SK-MEL-5 (cell line): ENCODE results near the gene UCHL3. TPM values are rescaled to one million over a fixed set of nuclear protein-coding genes. Genes with fewer than 3 reads are reported as not detected.

ENCODE experiments used
- DNase-seq: peaks from one replicate; pipeline ENCODE4 v3.0.0-alpha.2; 2016; ENCODE audit warnings: low read depth, low spot score
- in situ Hi-C: cut with HindIII; loops from 2 replicates; pipeline ENCODE4 v1.10.0; 2016; ENCODE audit warnings: low sequenced_read_pairs, high pct_unique_total_duplicates, low pct_unique_long_range_greater_than_20kb
- polyA plus RNA-seq, 2 experiments: library from polyadenylated mRNA; depleted of rRNA; stranded (reverse); fragments of >200 nt; gene quantifications; 2 replicates each; pipeline ENCODE4 v1.2.3, GENCODE V29; 2015
- total RNA-seq: library from RNA; depleted of rRNA; stranded (reverse); fragments of >200 nt; shearing (Covaris generic); gene quantifications from 2 replicates; pipeline ENCODE4 v1.2.3, GENCODE V29; 2014; rRNA removed

The UCHL3 gene
- 48.2 and 54.7 TPM in 2 replicates for total RNA-seq
- polyA plus RNA-seq (2015; cell fraction: cytosol; rRNA removed): 16.3 and 30.8 TPM in 2 replicates
- polyA plus RNA-seq (2015; cell fraction: nucleus; rRNA removed): 12.9 and 14.9 TPM in 2 replicates

DNA sequence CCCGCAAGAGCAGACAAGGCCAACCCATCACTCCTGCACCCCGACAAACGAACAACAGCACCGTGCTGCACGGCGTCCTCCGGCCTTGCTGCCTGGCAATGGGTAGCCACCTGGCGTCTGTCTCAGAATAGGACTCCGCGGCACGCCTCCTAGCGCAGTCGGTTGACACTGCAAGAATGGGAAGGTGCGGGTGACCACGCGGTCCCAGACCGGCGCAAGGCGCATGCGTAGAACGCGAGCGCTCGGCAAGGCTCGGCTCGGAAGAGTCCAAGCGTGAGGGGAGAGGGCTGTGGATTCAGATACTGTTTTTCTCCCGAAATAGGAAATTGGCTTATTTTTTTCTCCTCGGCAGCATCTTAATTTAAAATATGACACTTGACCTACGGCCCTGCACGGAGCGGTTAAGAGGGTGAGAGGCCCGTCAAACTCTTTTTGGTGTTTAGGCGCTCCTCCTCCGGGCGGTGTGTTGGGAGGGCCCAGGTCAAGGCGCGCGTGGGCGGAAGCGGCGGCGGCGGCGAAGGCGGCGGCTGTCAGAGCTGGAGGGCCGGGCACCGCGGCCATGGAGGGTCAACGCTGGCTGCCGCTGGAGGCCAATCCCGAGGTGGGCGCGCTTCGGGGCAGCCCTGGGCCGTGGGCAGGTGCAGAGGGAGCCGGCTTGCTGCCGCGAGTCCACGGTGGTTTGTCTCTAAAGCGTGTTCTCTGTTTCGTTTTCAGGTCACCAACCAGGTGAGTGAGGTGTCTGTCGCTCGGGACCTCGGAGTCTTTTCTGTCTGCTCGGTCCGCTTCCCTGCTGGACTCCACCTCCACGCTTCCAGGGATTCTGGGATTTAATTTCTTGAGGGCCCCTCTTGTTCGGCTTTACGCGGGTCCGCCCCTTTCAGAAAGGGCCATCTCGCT is at the start of gene UCHL3:
UCHL3 (plus strand) TSS at position 530 of the 897 bp plus-strand sequence; CDS start at position 560, 30 bp downstream.
- in situ Hi-C loops: no loop called here
- peak; percentile 96 for DNase-seq

- no peak for DNase-seq
These were observed 44.3 kb upstream of the UCHL3 start for GRCh38 chr13:75505327-75505726.

GRCh38 chr13:75506018-75506417 is 43.6 kb upstream of the UCHL3 start:
- in situ Hi-C loops: no loop called here

More at GRCh38 chr13:75505327-75505726, 44.3 kb upstream of the UCHL3 start:
- in situ Hi-C loops: no loop called here

GRCh38 chr13:75507027-75508001 is 42.3 kb upstream of the UCHL3 start:
- no peak for DNase-seq

More at GRCh38 chr13:75506018-75506417, 43.6 kb upstream of the UCHL3 start:
- no peak for DNase-seq

GRCh38 chr13:75508002-75508548 is 41.5 kb upstream of the UCHL3 start:
- in situ Hi-C loops: no loop called here
- no peak for DNase-seq

More at GRCh38 chr13:75507027-75508001, 42.3 kb upstream of the UCHL3 start:
- in situ Hi-C loops: no loop called here

GRCh38 chr13:75511051-75511625 is 38.5 kb upstream of the UCHL3 start:
- in situ Hi-C loops: no loop called here
- no peak for DNase-seq

GRCh38 chr13:75512253-75512652 is 37.3 kb upstream of the UCHL3 start:
- in situ Hi-C loops: no loop called here
- DNase-seq: no peak

- DNase-seq: no peak
- in situ Hi-C loops: no loop called here
These were observed 36.3 kb upstream of the UCHL3 start for GRCh38 chr13:75513271-75513670.

GRCh38 chr13:75514080-75514995 is 35.3 kb upstream of the UCHL3 start:
- in situ Hi-C loops: no loop called here
- DNase-seq: no peak

DNA sequence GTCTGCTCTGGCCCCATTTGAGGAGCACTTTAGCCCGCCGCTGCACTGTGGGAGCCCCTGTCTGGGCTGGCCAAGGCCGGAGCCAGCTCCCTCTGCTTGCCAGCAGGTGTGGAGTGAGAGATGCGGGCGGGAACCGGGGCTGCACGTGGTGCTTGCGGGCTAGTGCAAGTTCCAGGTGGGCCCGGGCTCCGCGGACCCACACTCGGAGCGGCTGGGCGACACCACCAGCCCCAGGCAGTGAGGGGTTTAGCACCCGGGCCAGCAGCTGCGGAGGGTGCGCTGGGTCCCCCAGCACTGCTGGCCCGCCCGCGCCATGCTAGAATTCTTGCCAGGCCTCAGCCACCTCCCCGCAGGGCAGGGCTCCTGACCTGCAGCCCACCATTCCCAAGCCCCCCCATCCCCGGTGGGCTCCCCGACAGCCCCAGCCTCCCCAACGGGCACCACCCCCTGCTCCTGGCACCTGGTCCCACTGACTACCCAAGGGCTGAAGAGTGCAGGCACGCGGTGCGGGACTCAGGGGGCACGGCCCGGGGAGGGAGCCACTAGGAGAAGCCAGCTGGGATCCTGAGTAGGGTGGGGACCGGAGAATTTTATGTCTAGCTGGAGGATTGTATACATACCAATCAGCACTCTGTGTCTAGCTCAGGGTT is 31.0 kb upstream of the UCHL3 start:
- in situ Hi-C loops: no loop called here
- DNase-seq: no peak

GRCh38 chr13:75521956-75522355 is 27.6 kb upstream of the UCHL3 start:
- in situ Hi-C loops: no loop called here

DNA sequence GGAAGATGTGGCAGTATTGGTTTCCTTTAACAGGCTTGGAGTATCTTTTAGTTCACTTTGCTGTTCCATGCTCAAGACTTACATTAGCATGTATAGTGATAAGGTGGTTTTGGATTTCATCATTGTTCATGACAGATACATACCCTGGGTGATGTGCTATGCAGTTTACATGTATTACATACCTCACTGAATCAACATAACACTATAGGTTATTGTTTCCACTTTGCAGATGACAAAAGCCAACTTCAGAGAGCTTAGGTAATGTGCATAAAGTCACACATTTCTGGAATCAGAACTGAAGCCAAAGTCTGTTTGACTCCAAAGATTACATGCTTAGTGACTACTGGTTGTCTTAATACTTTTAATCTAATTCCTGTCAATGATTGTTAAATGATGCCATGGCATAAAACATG is 19.0 kb upstream of the UCHL3 start:
- in situ Hi-C loops: no loop called here
- DNase-seq: no peak

More at GRCh38 chr13:75521956-75522355, 27.6 kb upstream of the UCHL3 start:
- no peak for DNase-seq

GRCh38 chr13:75533861-75534260 is 15.7 kb upstream of the UCHL3 start:
- no peak for DNase-seq
- in situ Hi-C loops: no loop called here

- in situ Hi-C loops: no loop called here
- DNase-seq: peak; percentile 92
These were observed 11.9 kb upstream of the UCHL3 start, which contains the start of gene COMMD6 for GRCh38 chr13:75537401-75538365. Gene COMMD6 (minus strand): TSS chr13:75537841. CDS start chr13:75537805, 36 bp downstream.

DNA sequence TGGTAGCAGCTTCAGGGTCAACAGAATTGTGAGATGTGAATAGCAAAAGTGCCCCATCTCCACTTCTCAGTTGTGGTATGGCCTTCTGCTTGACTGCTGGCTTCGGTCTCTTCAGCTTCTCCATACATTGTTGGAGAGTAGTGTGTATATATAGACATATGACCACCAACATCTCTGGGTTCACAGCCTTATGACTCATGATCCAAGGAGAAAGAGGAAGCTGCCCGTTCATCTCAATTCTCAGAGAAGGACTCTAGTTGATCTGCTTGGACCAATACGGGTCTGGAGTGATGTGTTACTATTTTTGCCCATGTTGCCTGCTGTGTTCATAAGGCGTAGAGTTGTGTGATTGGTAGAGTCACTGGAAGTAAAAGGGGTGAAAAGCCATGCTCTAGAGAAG is 8.3 kb upstream of the UCHL3 start:
- in situ Hi-C loops: no loop called here
- DNase-seq: no peak
